ENCODE results near the gene COPS9. TPM values are rescaled to one million over a fixed set of nuclear protein-coding genes. Genes with fewer than 3 reads are reported as not detected.

The COPS9 gene
- total RNA-seq, 1 donor from 2014 or later = 124 TPM

DNA sequence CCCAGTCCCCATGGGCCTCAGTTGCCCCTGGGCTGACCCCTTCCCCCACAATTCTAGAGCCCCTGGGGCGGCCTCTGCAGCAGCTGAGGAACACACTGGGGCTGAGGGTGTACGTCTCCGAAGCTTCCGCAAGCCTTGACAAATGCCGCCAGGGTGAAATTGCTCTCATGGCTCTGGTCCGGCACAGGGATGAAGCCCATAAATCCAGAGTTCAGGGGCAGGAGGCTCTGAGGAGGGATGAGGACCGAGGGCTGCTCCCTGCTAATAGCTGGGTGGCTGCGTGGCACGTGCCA, 31.4 kb upstream of the COPS9 start:
- DNase-seq (ENCODE audit: low spot score) (peak; percentile 50), ATAC-seq (no peak)
- intact Hi-C loops (cut with DNase I) = no loop called here

DNA sequence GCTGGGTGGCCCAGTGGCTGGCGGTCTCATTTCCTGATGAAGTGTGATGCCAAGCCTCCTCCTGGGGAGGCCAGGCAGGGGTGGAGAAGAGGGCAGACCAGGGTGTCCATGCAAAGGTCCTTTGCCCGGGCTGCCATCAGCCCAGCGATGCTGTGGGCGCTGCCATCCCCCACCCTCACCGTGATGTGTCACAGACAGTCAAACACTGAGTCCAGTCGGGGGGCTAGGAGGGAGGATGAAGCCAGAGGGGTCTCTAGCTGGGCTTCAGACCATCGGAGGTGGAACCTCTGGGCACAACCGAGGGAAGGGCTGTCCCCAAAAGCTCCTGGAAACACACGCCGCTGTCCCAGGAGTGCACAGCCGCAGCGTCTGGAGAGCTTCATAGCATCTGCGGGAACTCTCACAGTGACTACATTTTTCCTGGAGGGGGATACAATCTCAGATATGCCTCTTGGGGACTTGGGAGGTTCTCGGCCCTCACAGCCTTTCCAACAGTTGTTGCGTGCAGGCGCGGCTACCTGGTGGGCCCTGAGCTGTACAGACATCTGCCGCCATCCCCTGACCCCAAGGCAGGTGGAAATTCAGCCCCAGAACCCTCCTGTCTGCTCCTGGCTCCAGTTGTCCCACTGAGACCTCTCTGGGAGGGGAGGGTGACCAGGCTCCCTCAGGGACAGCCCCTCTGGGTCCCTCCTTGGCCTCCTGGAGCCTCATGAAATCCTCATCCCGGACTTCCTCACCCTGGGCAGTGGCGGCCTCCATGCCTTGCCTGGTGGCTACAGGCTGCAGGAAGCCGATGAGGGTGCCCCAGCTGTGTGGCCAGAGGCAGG, 30.9 kb upstream of the COPS9 start:
- intact Hi-C loops (cut with DNase I) = no loop called here
- DNase-seq (ENCODE audit: low spot score) (peak; percentile 35), ATAC-seq (no peak)

DNA sequence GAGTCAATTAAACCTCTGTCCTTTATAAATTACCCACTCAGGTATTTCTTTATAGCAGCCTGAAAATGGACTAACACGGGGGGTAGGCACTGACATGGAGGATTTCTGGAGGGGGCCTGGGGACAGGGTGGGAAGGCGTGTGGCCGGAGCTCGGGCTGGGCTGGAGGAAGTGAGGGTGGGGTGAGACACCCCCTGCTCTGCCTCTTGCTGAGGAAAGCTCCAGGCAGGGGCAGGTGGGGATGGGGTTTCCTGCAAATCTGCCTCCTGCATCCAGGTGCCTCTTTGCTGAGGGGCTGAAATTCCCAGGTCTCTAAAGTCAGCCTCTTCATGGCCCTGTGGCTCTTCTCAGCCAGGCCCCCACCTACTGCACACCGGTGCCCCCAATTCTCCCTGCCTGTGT, 30.1 kb upstream of the COPS9 start:
- ATAC-seq = no peak
- peak; percentile 40 for DNase-seq (ENCODE audit: low spot score)
- intact Hi-C loops (cut with DNase I) = no loop called here

DNA sequence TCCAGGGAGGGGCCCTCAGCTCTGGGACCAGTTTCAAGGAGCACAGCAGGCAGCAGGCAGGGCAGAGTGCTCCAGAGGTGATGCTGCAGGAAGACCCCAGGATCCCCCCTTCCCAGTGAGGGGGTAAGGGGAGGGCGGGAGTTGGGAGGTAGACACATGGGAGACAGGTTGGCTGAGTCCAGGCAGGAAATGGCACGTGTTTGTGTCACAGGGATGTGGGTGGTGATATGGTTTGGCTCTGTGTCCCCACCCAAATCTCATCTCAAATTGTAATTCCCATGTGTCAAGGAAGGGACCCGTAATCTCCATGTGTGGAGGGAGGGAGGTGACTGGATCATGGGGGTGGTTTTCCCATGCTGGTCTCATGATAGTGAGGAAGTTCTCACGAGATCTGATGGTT, 29.6 kb upstream of the COPS9 start:
- peak; percentile 18 for DNase-seq (ENCODE audit: low spot score)
- intact Hi-C loops (cut with DNase I) = no loop called here
- ATAC-seq = no peak

DNA sequence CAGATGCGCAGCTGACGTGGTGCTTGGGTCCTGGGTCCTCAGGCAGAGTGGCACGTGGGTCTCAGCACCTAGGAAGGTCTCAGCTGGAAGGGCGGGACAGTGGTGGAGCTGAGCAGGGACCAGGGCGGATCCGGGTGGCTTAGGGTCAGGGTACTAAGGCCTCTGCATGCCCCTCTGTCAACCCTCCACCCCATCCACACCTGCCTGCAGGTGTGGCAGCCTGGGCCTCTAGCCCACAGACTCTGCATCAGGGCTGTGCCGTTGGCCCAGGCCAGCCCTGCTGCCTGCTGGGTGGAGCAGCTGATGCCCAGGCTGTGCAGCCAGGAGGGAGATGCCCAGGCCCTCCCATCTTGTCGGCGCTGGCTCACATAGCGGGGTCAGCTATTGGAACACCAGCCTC, 28.9 kb upstream of the COPS9 start:
- DNase-seq (ENCODE audit: low spot score) (peak; percentile 33), ATAC-seq (no peak)
- intact Hi-C loops (cut with DNase I) = no loop called here

DNA sequence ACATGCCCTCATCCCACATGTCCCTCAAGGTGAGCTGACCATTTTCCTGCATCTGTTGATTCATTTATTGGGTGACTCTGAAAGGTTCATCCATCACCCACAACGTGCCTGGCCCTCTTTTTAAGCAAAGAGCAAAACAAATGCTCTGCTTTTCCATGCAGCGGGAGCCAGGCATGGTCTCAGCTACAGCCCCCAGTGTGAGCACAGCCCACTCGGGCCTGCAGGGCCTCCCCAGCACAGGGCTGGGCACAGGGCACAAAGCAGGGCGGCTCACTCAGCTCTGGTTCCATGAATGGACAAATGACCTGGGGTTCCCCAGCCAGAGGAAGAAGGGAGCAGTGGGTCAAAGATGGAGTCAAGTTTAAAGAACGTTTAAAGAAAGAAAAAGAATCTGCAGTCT, 28.5 kb upstream of the COPS9 start:
- DNase-seq (ENCODE audit: low spot score) (no peak), ATAC-seq (no peak)
- intact Hi-C loops (cut with DNase I) = no loop called here

DNA sequence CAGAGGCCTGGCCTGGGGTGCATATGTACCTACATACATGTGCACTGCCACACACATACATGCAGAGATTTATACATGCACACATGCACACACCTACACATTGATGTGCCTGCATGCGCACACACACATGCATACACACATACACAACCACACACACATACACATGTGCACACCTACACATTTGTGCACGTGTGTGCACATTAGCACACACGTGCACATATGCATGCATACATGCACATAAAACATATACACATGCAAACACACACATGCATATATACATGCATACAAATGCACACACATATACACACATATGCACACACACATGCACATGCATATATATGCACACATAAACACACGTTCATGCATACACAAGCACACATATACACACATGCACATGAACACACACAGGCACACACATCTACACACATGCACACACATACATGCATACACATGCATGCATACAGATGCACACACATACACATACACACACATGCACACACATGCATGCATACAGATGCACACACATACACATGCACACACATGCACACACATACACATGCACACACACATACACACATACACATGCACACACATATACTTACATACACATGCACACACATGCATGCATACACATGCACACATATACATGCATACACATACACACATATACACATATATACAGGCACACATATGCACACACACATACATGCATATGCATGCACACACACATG, 27.9 kb upstream of the COPS9 start:
- intact Hi-C loops (cut with DNase I) = no loop called here
- ATAC-seq = no peak
- DNase-seq (ENCODE audit: low spot score) = peak; percentile 18

DNA sequence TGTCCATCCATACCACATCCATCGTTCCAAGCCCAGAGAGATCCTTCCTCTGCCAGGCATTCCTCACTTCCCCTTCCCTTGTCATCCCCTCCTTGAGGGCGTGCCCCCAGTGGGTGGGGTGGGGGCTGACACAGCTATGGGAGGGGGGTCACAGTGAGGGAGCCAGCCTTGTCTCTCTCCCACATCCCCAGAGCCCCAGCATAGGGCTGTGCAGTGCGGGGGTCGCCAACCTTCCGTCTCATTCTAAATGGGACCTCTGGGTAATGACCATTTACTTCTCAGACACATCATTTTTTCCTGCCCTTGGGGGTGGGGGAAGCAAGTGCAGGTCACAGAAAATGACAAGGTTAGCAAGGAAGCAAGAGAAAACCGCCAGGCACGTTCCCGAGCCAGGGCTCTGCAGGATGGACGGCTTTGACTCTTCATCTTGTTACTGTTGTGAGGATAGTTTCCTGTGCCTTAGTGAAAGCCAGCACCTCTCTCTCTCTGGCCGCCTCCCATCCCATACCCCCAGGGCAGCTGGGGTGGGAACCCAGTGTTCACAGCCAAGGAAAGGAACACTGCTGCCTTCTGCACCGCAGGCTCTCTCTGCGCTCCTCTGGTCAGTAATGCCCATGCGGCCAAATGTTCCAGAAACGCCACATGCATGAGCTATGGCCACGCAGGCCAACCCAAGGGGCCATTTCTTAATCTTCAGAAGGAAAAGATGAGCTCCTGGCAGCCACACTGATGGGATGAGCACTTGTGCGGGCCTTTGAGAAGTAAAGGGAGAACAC, 27.0 kb upstream of the COPS9 start:
- peak; percentile 32 for DNase-seq (ENCODE audit: low spot score)
- ATAC-seq = no peak
- intact Hi-C loops (cut with DNase I) = no loop called here

DNA sequence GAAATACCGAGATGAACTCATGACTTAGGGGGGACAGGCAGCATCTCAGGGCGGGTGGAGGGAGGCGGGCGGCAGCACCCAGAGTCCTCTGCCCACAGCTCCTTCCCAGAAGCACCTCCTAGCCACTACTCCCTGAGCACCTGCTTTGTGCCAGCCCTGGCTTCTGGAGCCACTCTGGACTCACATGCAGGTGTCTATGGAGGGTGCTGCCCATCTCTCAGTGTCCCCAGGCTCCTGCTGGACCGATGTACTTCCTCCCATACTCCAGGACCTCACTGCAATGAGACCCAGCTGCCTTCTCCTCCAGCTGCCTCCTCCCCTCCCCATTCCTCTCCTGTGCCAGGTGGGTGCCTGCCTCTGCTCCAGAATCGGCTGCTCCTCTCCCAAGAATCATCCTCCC, 26.4 kb upstream of the COPS9 start:
- intact Hi-C loops (cut with DNase I) = no loop called here
- no peak for DNase-seq (ENCODE audit: low spot score)
- no peak for ATAC-seq

DNA sequence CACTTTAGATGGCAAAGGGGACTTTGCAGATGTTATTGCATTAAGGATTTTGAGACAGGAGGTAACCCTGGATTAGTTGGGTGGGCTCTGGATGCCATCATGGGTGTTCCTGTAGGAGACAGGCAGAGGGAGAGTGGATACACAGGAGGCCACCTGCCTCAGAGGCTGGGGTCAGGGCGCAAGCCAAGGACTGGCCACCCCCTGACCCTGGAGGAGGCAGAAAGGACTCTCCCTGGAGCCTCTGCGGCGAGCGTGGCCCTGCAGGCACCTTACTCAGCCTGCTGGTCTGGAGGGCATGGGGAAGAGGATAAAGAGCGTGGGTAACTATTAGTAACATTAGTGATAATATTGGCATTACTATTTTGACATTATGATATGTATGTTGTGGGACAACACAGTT, 25.9 kb upstream of the COPS9 start:
- no peak for DNase-seq (ENCODE audit: low spot score)
- ATAC-seq = no peak
- intact Hi-C loops (cut with DNase I) = no loop called here

DNA sequence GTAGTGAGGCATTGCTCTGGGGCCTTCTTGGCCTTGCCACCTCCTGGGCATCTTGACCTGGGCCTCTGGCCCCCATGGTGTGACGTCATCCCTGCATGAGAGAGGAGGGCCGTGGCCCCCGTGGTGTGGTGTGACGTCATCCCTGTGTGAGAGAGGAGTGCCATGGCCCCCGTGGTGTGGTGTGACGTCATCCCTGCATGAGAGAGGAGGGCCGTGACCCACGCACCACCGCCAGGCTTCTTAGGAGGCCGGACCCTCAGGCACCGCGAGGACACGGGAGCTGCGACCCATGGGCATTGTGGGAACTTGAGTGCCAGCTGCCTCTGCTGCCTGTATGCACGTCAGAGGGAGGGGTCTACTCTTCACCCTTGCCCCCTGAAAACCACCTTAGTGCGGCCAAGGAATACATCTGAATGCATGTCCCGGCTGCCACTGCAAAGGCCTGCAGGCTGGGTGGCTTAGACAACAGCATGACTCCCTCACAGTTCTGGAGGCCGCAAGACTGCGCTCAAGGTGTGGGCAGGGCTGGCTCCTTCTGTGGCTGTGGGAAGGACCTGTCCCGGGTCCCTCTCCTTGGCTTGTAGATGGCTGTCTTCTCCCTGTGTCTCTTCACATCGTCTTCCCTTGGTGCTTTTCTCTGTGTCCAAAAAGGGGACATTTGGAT, 25.1 kb upstream of the COPS9 start:
- no peak for DNase-seq (ENCODE audit: low spot score)
- intact Hi-C loops (cut with DNase I) = no loop called here
- no peak for ATAC-seq

DNA sequence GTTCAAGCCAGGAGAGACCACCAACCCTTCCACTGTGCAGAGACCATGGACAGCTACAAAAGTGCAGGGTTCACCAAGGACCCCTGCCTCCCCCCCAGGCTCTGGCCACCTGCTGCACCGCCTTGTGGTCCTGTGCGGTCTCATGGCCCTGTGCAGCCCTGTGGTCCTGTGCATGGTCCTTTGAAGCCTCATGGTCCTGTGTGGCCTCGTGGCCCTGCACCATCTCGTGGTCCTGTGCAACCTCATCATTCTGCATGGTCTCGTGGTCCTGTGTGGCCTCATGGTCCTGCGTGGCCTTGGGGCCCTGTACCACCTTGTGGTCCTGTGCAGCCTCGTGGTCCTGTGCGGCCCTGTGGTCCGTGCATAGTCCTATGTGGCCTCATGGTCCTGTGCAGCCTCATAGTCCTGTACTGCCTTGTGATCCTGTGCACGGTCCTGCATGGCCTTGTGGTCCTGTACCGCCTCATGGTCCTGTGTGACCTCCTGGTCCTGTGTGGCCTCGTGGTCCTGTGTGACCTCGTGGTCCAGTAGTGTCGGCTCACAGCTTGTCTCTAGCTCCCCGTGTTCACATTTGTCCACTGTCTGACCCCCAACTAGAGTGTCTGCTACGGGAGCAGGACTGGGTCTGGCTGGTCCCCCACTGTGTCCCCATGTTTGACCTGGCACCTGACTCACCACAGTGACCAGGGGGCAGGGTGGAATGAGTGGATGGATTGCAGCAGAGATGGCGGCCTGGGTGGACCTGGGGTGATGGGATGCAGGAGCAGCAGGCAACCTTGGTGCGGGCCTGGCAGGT, 24.4 kb upstream of the COPS9 start:
- intact Hi-C loops (cut with DNase I) = no loop called here
- no peak for ATAC-seq
- no peak for DNase-seq (ENCODE audit: low spot score)

DNA sequence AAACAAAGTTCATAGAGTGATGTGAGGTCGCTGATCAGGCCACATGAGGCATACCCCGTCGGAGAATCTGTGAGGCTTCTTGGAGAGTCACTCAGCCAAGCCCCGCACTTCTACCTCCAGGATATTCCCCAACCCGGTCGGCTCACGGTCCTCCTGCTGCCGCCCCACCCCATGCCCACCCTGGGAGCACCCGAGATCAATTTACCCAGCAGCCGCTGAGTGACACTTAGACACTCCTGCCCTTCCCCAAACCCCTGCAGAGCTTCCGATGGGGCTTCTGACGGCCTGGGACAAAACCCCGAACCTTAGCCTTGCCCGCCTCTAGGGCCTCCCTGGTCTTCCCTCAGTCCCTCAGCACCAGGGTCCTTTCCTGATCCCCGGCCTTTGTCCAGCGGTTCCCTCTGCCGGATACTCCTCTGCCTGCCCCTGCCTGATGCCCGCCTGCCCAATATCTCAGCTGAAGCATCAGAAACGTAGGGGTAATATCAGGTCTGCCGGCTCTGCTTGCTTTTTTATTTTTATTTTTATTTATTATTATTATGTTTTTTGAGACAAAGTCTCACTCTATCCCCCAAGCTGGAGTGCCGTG, 23.2 kb upstream of the COPS9 start:
- no peak for DNase-seq (ENCODE audit: low spot score)
- intact Hi-C loops (cut with DNase I) = no loop called here
- no peak for ATAC-seq

DNA sequence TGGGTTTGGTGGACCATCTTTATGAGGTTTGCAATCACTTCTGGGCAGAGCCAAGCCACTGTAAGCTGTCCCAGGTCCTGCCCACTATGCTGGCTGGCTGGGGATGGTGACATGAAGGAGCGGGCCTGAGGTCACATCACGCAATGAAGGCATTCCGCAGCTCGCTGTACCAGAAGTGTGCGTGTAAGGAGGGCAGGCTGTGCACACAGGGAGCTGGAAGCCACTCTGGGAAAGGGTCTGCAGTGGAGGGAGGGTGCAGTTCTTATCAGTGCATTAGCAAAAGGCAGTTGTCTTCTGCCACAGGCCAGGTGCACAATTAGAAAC, 21.0 kb upstream of the COPS9 start:
- intact Hi-C loops (cut with DNase I) = no loop called here
- no peak for ATAC-seq
- DNase-seq (ENCODE audit: low spot score) = peak; percentile 22

DNA sequence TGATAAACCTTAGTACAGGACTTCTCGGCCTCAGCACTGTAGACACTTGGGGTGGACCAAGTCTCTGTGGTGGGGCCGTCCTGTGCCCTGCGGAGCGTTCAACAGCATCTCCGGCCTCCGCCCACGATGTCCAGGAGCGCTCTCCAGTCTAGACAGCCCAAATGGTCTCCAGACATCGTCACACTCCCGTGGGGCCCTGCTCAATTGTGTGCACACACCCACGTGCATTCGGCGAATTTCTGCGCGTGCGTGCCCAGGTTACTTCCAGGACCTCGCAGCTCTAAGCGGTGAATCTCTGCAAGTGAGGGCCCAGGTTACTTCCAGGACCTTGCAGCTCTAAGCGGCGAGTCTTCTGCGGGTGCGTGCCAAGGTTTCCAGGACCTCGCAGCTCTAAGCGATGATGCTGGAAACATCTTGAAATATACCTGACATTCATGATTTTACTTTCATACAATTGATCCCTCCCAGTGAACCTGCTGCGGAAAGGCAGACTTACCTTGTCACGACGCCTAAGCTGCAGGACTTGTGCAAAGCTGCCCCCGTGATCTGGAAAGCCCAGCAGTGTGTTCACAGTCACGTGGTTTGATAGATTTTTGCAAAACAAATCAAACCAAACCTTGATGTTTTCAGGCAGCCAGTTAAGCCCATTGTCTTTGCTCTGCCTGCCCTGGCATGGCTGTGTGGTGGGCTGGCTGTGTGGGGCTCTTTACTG, 20.5 kb upstream of the COPS9 start:
- intact Hi-C loops (cut with DNase I) = no loop called here
- peak; percentile 42 for DNase-seq (ENCODE audit: low spot score)
- ATAC-seq = no peak

DNA sequence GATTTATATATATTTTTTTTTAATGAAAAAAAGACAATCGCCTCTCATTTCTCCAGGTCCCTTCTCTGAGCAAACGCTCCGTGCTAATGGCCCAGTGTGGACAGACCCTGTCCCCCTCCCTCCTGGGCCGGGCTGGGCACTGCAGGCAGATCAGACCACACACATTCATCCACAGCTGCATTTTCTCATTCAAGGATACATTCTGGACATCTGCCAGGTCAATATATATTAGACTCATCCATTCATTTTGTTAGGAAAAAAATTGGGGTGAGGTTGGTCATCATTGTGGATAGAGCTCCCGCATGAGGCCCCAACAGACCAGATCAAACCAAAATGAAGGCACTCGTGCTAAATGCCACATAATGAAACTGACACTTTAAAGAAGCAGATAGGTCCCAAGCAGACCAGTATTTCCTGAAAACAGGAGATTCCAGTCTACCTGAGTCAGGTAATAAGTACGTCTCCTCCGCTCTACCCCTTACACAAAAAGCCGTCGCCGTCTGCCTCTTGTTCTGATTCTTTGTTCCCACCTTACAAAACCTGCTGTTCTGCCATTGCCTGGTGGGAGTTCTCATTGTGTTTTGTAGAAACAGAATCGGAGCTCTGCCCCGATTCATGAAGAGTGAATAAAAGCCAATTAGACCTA, 19.8 kb upstream of the COPS9 start:
- ATAC-seq = no peak

DNA sequence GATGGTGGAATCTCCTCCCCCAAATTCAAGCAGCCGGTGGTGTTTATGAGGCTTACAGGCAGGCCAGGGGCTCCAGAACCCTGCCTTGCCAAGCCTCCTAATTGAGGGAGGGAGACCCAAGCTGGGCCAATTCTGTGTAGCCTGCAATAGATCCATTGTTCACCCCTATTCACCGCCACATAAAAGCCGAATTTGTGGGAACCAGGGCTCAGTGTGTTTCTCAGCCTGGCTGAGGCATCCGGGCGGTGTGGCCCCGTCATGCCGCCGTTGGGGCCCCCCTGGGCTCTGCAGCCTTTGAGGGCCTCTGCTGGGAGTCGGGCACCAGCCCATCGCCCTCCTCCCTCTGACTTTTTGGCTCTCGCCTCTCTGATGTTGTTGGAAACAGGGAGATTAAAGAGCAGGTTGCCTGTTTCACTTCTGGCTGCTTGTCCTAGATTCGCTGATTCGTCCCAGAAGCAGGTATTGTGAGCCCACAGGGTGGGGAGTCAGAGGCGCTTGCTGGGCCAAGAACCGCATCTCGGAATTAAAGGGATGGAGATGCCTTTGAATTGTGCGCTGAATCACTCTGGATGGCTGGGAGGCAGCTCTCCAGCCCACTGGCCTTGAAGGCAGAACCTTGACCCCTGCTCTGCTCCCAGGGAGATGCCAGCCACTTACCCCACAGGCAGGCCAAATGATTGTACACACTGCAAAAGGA, 19.1 kb upstream of the COPS9 start:
- intact Hi-C loops (cut with DNase I) = no loop called here
- DNase-seq (ENCODE audit: low spot score) (no peak), ATAC-seq (no peak)

More for the DNA sequence above, 19.8 kb upstream of the COPS9 start:
- intact Hi-C loops (cut with DNase I) = no loop called here
- no peak for DNase-seq (ENCODE audit: low spot score)

Data from sciatic nerve (tissue), 2 donors.